Left renal cortex interstitium (tissue), 4 donors: Measurements from ENCODE around the gene TUBA8. TPM values are rescaled to one million over a fixed set of nuclear protein-coding genes. Genes with fewer than 3 reads are reported as not detected.
"Not testable (repeated sequence)": the region's sequence is repeated elsewhere in the genome, so short reads cannot be mapped to it uniquely, and the experiment has no call there.

Source experiments
- DNase-seq, 4 donors: peaks; one replicate each; pipeline ENCODE4 v3.0.0-alpha.2; 2013; ENCODE audit warnings: low read depth in 4 of 4, low spot score in 2 of 4, missing footprints in 1 of 4
- polyA plus RNA-seq, 4 donors: library from polyadenylated mRNA; unstranded; fragments of 120-200 nt; gene quantifications; one replicate each; pipeline ENCODE4 v1.2.1, GENCODE V29; 2013; ENCODE audit not compliant: insufficient read length in 4 of 4

Gene TUBA8
- polyA plus RNA-seq, 4 donors: 2.6 to 4.5 (median 2.8) TPM

- not testable (repeated sequence) for DNase-seq
Observed at GRCh38 chr22:18123476-18124025, 12.9 kb downstream of the TUBA8 start.

DNA sequence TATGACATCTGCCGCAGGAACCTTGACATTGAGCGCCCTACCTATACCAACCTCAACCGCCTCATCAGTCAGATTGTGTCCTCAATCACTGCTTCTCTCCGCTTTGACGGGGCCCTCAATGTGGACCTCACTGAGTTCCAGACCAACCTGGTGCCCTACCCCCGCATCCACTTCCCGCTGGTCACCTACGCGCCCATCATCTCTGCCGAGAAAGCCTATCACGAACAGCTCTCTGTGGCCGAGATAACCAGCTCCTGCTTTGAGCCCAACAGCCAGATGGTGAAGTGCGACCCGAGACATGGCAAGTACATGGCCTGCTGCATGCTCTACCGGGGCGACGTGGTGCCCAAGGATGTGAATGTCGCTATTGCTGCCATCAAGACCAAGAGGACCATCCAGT lies 16.0 kb downstream of the TUBA8 start:
- DNase-seq: no peak

GRCh38 chr22:18130018-18130417 lies 19.4 kb downstream of the TUBA8 start:
- no peak for DNase-seq

- DNase-seq: no peak
Observed at GRCh38 chr22:18130699-18131429, 20.3 kb downstream of the TUBA8 start.

- no peak for DNase-seq
Observed at GRCh38 chr22:18133452-18133851, 22.8 kb downstream of the TUBA8 start.

- no peak for DNase-seq
Observed at GRCh38 chr22:18136563-18137320, 26.1 kb downstream of the TUBA8 start.

DNA sequence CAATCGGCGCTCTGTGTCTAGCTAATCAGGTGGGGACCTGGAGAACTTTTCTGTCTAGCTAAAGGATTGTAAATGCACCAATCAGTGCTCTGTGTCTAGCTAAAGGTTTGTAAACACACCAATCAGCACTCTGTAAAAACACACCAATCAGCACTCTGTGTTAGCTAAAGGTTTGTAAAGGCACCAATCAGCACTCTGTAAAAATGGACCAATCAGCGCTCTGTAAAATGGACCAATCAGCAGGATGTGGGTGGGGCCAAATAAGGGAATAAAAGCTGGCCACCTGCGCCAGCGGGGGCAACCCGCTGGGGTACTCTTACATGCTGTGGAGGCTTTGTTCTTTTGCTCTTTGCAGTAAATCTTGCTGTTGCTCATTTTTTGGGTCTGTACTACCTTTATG lies 30.4 kb downstream of the TUBA8 start:
- not testable (repeated sequence) for DNase-seq

- no peak for DNase-seq
Observed at GRCh38 chr22:18144105-18144504, 33.5 kb downstream of the TUBA8 start.

DNA sequence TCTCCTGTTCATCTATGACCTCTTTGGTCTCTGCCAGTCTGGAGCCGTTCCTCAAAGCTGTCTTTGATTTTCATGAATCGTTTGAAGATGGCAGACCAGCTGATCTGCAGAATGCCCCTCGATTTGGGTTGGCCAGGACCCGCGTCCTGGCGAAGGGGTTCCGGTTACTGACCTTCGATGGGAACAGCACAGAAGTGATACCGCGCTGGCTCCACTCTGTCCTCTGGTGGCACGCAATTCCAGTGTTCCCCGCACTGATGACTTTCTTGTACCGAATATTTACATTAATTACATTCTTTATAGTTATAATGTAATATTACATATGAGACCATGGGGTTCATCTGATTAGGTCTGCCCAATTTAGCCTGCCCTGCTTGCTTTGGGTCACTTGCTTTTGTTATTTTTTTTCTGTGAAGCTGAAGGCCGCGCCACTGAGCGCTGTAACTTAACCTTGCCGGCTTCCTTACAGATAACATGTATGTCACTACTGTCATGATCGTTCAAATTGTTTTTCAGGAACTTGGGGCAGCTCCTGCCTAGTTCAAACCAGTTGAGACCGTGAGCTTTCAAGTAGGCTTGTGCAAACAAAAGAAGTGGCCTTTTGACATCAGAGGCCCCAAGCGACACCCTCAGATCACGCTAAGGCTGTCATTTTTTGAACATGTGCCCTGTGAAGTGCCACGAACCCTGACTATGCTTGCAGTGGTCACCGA lies 35.2 kb downstream of the TUBA8 start:
- DNase-seq: no peak

- DNase-seq: no peak
Observed at GRCh38 chr22:18146389-18146753, 35.8 kb downstream of the TUBA8 start.

DNA sequence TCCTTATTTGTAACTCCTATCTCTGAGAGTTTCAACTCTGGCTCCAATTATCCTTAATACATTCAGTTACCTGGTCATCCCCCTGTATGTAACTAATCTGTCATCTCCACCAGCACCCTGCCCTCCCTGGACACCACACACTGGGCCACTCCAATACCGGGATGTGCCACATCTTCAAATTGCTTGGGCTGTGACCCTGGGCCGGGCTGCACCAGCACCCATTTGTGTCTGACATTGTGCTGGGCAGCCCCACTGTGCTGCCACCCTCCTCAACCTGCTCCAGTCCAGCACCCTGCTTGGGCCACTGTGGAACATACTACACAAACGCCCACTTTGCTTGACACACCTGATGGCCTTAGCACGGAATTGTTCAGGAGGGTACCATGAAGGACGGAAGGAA lies 37.2 kb downstream of the TUBA8 start:
- DNase-seq: no peak

- DNase-seq: no peak
Observed at GRCh38 chr22:18148293-18148965, 37.8 kb downstream of the TUBA8 start.

DNA sequence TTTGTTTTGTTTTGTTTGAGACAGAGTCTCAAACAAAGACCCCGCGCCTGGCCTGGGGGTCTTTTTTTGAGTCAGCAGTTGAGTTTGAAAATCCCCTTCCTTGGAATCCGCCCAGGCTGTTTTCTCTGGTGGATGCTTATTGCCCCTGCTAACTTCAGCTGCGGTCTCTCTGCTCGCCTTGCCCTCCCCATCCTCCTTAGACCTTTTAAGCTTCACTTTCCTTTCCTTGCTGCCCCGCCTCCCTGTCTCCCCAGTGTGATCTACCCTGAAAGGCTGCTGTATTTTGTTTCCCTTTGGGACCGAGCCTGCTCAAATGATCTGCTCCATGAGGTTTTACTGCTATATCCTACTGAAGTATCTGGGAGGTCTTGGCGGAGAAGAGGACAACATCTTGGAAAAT lies 41.9 kb downstream of the TUBA8 start:
- no peak for DNase-seq

GRCh38 chr22:18154821-18155390 lies 44.3 kb downstream of the TUBA8 start:
- no peak for DNase-seq

GRCh38 chr22:18155546-18155945 lies 44.9 kb downstream of the TUBA8 start:
- not testable (repeated sequence) for DNase-seq

- DNase-seq: peak in 3 of 4 donors; percentile 21 to 54 (median 54)
Observed at GRCh38 chr22:18156878-18157713, 46.5 kb downstream of the TUBA8 start.

GRCh38 chr22:18157714-18158028 lies 47.1 kb downstream of the TUBA8 start:
- DNase-seq: no peak

GRCh38 chr22:18160641-18161040 lies 50.0 kb downstream of the TUBA8 start:
- not testable (repeated sequence) for DNase-seq

- not testable (repeated sequence) for DNase-seq
Observed at GRCh38 chr22:18163843-18164242, 53.2 kb downstream of the TUBA8 start.
